Activated T-cell treated with anti-CD3 and anti-CD28 coated beads for 24 hours (primary cell): ENCODE measurements around the gene SLC25A43.
"Not testable (repeated sequence)": the region's sequence is repeated elsewhere in the genome, so short reads cannot be mapped to it uniquely, and the experiment has no call there.

Source experiments
- DNase-seq: peaks from one replicate; pipeline ENCODE4 v3.0.0-alpha.2; 2020; ENCODE audit warnings: low read depth

SLC25A43 gene

GRCh38 chrX:119407681-119408080, 8.5 kb downstream of the SLC25A43 start:
- DNase-seq: no peak

GRCh38 chrX:119410027-119410819, 11.1 kb downstream of the SLC25A43 start:
- DNase-seq: no peak

DNA sequence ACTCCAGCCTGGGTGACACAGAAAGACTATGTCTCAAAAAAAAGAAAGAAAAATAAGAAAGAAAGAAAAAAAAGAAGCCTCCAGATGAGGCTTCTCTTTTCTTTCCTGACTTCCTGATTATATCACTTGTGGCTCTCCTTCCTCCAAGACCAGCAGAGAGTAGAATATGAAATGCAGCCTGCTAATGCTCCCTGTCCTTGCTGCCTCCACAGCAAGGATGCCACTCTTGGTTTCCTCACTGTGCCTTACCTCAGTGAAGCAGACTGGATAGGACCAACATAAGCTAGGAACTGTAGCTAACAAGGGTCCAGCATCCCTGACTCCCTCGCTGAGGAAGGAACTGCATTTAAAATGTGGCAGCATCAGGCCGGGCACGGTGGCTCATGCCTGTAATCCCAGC, 11.7 kb downstream of the SLC25A43 start:
- DNase-seq: no peak

DNA sequence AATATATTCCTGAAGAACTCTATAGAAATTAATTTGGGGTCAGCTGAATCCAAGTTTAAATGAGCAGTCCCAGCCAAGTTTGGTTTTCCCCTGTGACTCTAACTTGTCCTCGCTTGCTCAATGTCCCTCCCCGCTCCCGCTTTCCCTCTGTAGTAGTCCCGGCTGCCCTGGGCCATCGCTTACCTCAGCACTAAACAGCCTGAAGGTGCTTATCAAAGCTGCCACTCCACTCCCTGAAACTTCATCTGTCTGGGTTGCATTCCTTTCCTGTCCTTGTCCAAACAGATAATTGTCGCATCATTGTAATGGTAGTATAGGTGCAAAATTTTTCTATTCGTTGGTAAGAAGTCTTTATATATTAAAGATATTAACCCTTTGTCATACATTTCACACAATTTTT, 12.8 kb downstream of the SLC25A43 start:
- no peak for DNase-seq

DNA sequence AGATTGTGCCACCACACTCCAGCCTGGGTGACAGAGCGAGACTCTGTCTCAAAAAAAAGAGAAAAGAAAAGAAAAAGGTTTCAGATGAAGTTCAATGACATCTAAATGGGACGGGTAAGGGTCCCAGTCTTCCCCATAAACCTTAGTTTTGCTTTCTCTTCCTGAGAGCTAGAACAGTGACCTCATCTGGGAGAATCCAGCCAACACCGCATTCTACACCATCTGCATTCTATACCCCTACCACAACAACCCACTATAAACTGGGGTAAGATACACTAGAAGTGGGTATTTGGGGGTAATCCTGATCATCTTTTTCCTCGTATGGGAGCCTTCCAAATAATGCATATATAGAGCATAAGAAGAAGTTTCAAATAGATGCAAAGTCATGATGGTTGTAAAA, 18.2 kb downstream of the SLC25A43 start:
- DNase-seq: no peak

DNA sequence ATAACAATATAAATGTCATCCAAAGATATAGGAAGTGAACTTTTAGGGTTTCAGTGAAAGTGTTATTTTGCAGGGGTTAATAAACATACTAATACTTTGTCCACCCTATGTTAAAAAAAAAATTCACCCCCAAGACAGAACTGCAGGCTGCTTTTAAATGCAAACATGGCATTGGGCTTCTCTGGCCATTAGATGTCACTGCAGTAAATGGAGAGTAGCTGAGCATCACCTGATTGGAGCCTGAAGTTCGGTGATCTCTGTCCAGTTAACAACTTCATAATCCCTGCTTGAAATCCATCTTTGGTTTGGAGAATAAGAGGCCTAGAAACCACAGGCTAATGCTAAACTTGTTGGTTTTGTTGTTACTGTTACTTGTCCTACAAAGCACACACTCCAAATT, 18.7 kb downstream of the SLC25A43 start:
- no peak for DNase-seq

DNA sequence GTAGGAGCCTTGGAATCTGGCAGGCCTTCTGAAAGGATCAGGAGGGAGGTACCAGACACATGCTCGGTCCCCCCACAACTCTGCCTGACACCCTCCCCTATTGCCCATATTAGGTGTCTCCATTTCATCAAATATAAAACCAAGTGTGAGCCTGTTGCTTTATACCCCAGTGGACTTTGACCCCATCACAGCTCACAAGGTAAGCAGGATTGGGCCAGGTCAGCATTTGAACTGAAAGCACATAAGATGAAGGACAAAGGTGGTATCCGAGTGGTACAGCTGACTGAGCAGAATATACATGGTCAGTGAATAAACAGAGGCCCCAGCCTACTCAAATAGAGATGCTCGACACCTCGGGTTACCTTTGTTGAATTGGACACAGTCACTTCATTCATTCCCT, 20.0 kb downstream of the SLC25A43 start:
- DNase-seq: no peak

DNA sequence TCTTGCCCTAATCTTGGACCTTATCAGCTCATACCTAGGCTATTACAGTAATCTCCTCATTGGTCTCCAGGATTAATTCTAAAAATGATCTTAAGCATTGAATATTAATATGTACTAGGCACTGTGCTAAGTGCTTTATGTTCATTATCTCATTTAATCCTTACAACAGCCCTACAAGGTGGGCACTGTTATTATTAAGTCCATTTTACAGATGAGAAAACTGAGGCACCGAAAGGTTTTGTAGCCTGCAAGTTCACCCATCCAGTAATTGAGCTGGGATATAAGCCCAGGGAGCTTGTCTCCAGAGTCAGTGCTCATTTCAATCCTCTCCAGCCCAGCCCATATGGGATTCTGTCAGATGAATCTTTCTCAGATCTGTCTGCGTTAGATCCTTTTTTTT, 20.8 kb downstream of the SLC25A43 start:
- no peak for DNase-seq

DNA sequence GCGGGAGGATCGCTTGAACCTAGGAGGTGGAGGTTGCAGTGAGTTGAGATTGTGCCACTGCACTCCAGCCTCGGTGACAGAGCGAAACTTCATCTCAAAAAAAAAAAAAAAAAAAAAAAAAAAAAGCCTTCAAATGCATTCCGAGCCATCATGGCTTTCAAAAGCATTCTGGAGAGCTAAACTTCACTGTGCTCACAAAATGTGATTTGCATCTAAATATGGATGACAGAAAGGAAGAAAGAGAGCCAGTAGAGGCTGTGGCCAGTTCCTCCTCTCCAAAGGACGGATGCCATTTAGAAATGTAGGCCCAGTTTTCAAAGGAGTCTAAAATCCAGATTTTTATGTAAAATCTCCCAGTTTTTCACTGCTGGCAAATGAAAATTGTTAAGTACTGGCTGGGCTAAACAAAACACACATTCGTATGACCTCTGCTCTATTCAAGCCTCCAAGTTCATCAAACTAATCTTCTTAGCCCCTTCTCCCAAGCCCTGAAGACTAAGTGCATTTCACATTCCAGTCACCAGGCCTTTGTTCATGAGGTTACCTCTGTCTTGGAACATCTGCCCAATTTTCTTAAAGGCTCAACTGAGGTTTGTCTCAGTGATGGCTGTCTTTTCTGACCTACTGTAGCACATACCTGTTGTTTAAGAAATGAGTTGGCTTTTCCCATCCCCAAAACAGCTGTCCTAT, 22.0 kb downstream of the SLC25A43 start:
- DNase-seq: no peak

DNA sequence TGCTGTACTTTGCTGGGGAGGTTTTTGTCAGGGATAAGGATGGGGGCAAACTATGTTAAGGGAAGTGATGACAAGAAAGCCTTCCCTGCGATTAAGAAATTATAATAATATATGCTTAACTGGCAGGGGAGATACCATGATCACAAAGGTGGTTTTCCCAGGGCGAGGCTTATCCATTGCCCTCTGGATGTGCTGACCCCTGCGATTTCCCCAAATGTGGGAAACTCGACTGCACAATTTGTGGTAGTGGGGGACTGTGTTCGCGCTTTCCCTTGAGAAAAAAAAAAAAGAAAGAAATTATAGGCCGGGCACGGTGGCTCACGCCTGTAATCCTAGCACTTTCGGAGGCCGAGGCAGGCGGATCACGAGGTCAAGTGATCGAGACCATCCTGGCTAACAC, 24.5 kb downstream of the SLC25A43 start:
- no peak for DNase-seq

DNA sequence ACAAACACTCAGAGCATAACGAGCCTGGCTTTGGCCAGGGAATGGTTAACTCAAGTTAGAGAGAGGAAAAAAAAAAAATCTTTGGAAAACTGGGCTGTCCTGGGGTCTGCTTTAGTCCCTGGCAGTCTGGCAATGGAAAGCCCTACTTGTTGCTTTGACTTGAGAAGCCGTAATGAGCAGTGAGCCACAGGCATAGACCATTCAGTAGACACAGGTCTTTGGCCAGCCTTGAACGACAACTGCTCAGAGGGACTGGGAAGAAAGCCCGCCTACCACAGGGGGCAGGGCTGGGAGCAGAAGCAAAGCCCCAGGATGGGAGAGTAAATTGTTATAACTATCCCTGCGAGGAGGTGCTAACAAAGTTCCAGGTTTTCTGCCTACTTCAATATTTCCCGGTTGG, 25.9 kb downstream of the SLC25A43 start:
- no peak for DNase-seq

GRCh38 chrX:119427024-119427794, 28.1 kb downstream of the SLC25A43 start:
- DNase-seq: no peak

DNA sequence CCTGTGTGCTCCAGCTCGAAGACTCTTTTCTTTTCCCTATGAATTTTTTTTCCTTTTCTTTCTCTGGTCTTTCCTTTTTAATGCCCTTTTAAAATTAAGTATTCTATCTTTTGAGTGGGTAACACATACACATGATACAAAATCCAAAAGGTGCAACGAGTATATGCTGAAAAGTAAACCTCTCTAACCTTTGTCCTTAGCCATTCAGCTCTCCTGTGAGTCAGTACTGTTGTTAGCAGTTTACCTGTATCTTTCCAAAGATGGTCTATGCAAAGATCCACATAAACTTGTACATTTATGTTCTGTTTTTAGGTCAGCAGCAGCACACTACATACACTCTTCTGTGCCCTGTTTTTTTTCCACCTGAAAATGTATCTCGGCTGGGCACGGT, 28.7 kb downstream of the SLC25A43 start:
- DNase-seq: no peak

DNA sequence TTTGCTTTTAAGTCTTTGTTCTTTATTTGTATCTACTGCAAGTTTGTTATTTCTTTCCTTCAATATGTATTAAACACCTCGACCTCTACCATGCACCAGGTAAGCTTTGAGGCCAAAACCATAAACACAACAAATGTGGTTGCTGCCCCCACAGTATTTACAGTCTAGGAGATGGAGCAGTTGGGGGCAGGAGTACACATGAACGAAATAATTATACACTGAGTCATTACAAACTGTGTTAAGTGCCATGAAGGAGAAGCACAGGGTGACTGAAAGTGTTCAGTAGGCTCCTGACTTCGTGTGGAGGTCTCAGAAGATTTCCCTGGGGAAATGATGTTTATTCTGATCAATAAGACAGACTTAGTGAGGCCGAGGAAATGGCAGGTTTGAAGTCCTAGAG, 30.3 kb downstream of the SLC25A43 start:
- DNase-seq: no peak

DNA sequence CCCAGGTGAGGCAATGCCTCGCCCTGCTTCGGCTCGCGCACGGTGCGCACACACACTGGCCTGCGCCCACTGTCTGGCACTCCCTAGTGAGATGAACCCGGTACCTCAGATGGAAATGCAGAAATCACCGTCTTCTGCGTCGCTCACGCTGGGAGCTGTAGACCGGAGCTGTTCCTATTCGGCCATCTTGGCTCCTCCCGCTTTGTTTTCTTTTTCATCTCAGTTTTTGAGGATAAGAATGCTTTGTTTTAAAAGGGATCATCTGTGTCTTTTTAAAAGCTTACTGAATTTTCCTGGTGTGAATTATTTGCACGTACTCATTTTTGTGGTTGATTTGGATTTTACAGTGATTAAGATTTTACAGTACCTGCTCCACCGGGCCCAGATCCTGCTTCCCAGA, 42.2 kb downstream of the SLC25A43 start:
- DNase-seq: not testable (repeated sequence)

DNA sequence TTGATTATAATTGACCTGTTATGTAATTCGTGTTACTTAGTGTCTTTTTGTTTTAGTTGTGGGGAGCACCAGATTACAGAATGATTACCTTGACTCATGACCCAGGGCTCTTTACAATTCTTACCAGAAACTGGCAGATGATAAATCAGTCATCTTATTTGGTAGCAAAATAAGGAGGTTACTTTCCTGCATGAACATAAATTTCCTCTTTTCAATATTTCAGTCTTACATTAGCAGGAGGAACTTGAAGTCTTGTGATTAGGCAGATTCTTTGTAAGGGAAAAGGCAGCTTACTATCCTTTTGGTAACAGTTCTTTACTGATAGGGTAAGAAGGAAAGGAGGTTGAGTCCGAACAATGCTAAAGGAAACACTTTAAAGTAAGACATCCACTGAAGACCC, 43.1 kb downstream of the SLC25A43 start:
- DNase-seq: no peak

GRCh38 chrX:119453202-119453601, 54.1 kb downstream of the SLC25A43 start:
- DNase-seq: no peak

DNA sequence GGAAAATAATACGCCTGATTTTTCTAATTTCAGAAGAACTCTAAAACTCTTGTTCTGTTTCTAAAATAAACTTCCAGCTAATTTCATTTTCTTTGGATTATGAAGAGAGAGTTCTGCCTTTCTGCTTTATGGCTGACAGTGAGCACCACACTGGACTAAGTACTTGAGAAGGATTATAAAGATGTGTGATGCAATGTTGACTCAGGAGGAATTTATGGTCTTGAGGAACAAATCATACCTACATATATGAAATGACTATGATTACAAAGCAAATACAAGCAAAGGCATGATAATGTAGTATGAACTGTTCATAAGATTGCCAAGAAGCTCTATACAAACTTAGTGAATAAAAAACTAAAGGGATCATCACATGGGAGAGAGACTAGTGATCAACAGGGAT, 56.1 kb downstream of the SLC25A43 start:
- DNase-seq: no peak

- no peak for DNase-seq
Measured at GRCh38 chrX:119459181-119459580, 60.0 kb downstream of the SLC25A43 start.

DNA sequence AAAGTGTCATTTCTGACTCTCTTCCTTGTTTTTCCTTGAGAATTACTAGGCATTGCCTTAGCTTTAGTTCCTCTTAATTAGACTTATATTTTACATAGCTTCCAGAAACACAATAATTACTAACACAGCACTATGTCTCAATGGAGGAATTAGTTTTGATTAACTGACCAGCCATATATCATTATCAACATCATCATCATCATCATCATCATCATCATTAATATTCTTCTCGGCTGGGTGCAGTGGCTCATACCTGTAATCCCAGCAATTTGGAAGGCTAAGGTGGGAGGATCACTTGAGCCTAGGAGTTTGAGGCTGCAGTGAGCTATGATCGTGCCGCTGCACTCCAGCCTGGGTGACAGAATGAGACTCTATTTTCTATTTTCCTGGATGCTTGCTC, 66.4 kb downstream of the SLC25A43 start:
- DNase-seq: no peak

DNA sequence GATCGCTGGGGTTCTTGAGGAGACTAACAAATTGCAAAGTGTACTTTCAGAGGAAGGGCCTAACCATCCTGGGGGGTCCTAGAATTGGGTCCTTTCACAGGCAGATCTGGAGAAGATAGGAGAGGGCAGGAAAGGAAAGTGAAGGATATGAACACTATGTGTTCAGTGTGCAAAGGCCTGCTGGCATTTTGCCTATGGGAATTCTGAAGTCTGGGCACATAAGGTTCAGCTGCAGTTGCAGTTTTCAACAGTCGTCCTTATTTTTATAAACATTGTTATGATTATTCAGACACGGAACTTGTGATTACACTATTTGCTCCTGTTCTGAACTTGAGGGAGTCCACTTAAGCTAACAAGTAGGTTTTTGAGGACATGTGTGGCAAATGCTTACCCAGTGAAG, 67.8 kb downstream of the SLC25A43 start:
- DNase-seq: no peak

DNA sequence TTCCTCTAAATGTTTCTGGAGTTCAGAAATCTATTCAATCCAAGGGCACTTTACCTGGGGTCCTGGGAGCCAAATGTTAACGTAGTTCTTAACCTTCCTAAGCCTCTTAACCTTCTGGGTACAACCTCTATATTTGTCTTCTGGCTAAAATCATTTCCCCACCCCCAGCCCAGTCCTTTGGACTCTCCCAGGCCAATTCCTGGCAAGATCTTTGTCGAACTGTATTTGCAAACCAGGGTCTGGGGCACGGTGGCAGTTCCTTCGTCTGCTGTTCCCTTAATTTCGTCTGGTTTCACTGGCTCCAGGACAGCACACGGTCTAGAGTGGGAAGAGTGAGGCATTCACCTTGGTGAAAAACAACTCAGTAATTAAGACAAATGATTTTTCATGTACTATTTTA, 68.3 kb downstream of the SLC25A43 start:
- DNase-seq: no peak
